Spleen (tissue), 7 donors: ENCODE results near the gene KIFC1.

Experiments
- POLR2A ChIP-seq, 3 donors: fragments of 450-650 bp; IDR thresholded peaks; one replicate each; pipeline ENCODE4 v1.5.1; 2017; ENCODE audit warnings: antibody characterized with exemption in 3 of 3, mild to moderate bottlenecking in 1 of 3
- TF ChIP-seq, protein P1 (sequence below), 11 experiments: fragments of 200-600 bp in 7 of 11; fragments of 450-650 bp in 4 of 11; sonication (generic) in 4 of 11; IDR thresholded peaks in 8 of 11; conservative IDR thresholded peaks in 3 of 11; 1 replicate in 7 of 11; 2 replicates in 4 of 11; pipeline versions ENCODE4 v1.4.0 to v1.8.0; 2016 to 2021; ENCODE audit warnings: antibody characterized with exemption in 11 of 11, inconsistent platforms in 4 of 11, mild to moderate bottlenecking in 1 of 11
- donor health status: DM: no; HTN: no; CAD: no; lungs with moderate emphysema.
- donor health status: DM: no; HTN: no; CAD: no.
- donor health status: DM: no; HTN: no; CAD: no.

DNA sequence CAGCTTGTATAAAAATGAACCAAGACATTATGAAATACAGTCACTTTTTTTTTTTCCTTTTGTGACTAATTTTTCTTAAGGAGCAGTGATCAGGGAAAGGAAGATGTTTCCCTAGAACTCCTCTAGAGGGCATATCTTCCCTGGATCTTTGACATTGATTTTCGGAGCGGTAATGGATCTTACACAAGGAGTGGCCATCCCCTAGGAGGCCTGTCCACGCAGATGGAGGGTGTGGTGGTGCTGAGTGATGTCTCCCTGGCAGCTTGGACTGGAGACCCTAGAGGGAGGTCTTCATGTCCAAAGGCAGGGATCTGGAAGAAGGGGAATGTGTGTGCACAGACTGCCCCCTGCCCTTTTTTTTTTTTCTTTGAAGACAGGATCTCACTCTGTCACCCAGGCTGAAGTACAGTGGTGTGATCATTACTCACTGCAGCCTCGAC, 7.0 kb upstream of the KIFC1 start:
- TF ChIP-seq, protein P1, sequence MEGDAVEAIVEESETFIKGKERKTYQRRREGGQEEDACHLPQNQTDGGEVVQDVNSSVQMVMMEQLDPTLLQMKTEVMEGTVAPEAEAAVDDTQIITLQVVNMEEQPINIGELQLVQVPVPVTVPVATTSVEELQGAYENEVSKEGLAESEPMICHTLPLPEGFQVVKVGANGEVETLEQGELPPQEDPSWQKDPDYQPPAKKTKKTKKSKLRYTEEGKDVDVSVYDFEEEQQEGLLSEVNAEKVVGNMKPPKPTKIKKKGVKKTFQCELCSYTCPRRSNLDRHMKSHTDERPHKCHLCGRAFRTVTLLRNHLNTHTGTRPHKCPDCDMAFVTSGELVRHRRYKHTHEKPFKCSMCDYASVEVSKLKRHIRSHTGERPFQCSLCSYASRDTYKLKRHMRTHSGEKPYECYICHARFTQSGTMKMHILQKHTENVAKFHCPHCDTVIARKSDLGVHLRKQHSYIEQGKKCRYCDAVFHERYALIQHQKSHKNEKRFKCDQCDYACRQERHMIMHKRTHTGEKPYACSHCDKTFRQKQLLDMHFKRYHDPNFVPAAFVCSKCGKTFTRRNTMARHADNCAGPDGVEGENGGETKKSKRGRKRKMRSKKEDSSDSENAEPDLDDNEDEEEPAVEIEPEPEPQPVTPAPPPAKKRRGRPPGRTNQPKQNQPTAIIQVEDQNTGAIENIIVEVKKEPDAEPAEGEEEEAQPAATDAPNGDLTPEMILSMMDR (IDR thresholded peaks at IDR 0.05 in 8 of 11, conservative IDR thresholded peaks at IDR 0.05 in 3 of 11) = peak in 3 of 11 experiments; percentile 5 to 16 (median 12)
- TF ChIP-seq POLR2A (IDR thresholded peaks at IDR 0.05) = no peak
